HepG2 (cell line): ENCODE data around the gene DMAC2L.

Experiments
- CBFB ChIP-seq: sonication (generic); formaldehyde crosslinking; IDR thresholded peaks from 2 replicates; pipeline ENCODE4 v1.4.0; 2020; ENCODE audit warnings: missing genetic modification reagents
- CTCF ChIP-seq: sonication (generic); formaldehyde crosslinking; IDR thresholded peaks from 2 replicates; pipeline ENCODE4 v1.5.0; 2020; ENCODE audit warnings: mild to moderate bottlenecking, missing genetic modification reagents, moderate library complexity
- EZH2 ChIP-seq: conservative IDR thresholded peaks from 2 replicates; pipeline ENCODE4 v1.6.1; 2012; ENCODE audit warnings: mild to moderate bottlenecking, low read depth, low read length, moderate library complexity
- MTF2 ChIP-seq: sonication (generic); formaldehyde crosslinking; IDR thresholded peaks from 2 replicates; pipeline ENCODE4 v1.5.0; 2020; ENCODE audit warnings: missing genetic modification reagents, borderline replicate concordance
- NCOA5 ChIP-seq: sonication (generic); formaldehyde crosslinking; IDR thresholded peaks from 2 replicates; pipeline ENCODE4 v1.4.0; 2020; ENCODE audit warnings: missing genetic modification reagents
- NFYB ChIP-seq: sonication (generic); formaldehyde crosslinking; IDR thresholded peaks from 2 replicates; pipeline ENCODE4 v1.4.0; 2020; ENCODE audit warnings: missing genetic modification reagents
- POLR2A ChIP-seq, 2 experiments: IDR thresholded peaks; 2 replicates each; pipeline ENCODE4 v1.6.1; 2011; ENCODE audit warnings: low read depth in 2 of 2, low read length in 2 of 2, mild to moderate bottlenecking in 1 of 2, moderate library complexity in 1 of 2; ENCODE audit not compliant: insufficient read depth in 1 of 2
- TCF12 ChIP-seq, 2 experiments: fragments of 450-650 bp in 1 of 2; sonication (generic) in 1 of 2; formaldehyde crosslinking in 1 of 2; IDR thresholded peaks; 2 replicates each; pipeline versions ENCODE4 v1.6.1 to v1.8.0; 2017 to 2022; ENCODE audit warnings: antibody characterized with exemption in 1 of 2, mild to moderate bottlenecking in 1 of 2, missing genetic modification reagents in 1 of 2, moderate library complexity in 1 of 2

GRCh38 chr14:50262865-50263264, 49.3 kb upstream of the DMAC2L start:
- TF ChIP-seq CTCF (CRISPR knock-in tag) (no peak), CBFB (CRISPR knock-in tag) (no peak), NFYB (CRISPR knock-in tag) (no peak), POLR2A (IDR thresholded peaks at IDR 0.05; ENCODE audit: insufficient read depth in 1 of 2, low read depth in 2 of 2, low read length in 2 of 2) (no peak), EZH2 (no peak), TCF12 (IDR thresholded peaks at IDR 0.05) (no peak), TCF12 (CRISPR knock-in tag; IDR thresholded peaks at IDR 0.05) (no peak), MTF2 (CRISPR knock-in tag) (no peak), NCOA5 (CRISPR knock-in tag) (no peak)
